ENCODE data around the gene PACSIN2. TPM values are rescaled to one million over a fixed set of nuclear protein-coding genes. Genes with fewer than 3 reads are reported as not detected.
A peak's percentile ranks its signal among the peaks of the same experiment; 100 is the strongest.
"Not testable (repeated sequence)": the region's sequence is repeated elsewhere in the genome, so short reads cannot be mapped to it uniquely, and the experiment has no call there.

Gene PACSIN2
- total and polyA plus RNA-seq, 7 experiments from 2014 or later: 26.6 to 62.5 (median 36.3) TPM

DNA sequence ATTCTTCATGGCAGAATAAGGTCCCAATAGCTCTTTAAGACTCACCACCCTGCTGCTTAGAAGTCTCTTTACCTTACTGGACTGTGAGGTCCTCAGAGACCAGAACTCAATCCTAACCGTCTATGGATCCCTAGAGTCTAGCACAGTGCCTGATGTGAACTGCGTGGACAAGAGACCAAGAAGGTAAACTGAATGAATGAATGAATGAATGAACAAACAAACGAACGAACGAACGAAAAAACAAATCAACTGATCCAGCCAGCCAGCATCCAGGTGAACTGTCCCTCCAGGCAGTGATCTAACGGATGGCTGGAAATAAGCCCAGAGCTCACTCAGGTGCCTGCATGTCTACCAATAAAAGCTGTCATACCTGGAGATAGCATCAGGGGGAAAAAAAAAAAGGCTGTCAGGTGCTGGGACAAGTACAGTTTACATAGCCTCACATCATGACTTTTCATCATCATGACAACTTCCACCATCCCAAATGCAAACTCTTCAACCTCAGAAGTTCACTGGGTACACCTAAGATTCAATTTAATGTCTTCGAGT, 59.8 kb downstream of the PACSIN2 start:
- Mint-ChIP-seq H3K36me3 (peaks cover 4 to 26% (median 6%) of the 10 kb centered on the region in 5 donors), H3K27me3 (no peaks in the 10 kb centered on the region), H3K27ac (peak overlapping the region in 3 of 9 donors; percentile 4 to 62 (median 37)), H3K4me3 (no peak overlapping the region), H3K9me3 (no peaks in the 10 kb centered on the region), H3K4me1 (peaks cover 21 to 80% (median 70%) of the 10 kb centered on the region in 7 donors)
- H3K36me3 ChIP-seq (ENCODE audit: control insufficient read depth in 2 of 3, insufficient read depth in 3 of 3, low read length in 3 of 3): no peaks in the 10 kb centered on the region
- ATAC-seq (no peak), DNase-seq (no peak)
- H3K4me3 ChIP-seq (ENCODE audit: low read length): no peak overlapping the region
- intact Hi-C loops (cut with micrococcal nuclease): no loop called here
- ChIA-PET POLR2A (no interaction called here), CTCF (interaction anchor here (0.5 kb wide), 1 partner anchor 47 kb away, joined by 3 read pairs; no protein-coding TSS in a partner anchor)
- H3K27ac ChIP-seq (ENCODE audit: low read depth, low read length): no peak overlapping the region
- peaks cover 0 to 15% of the 10 kb centered on the region in 2 donors for H3K4me1 ChIP-seq (ENCODE audit: control insufficient read depth in 2 of 2, insufficient read depth in 2 of 2, low read length in 2 of 2)
- no peaks in the 10 kb centered on the region for H3K27me3 ChIP-seq (ENCODE audit: control insufficient read depth in 2 of 2, insufficient read depth in 2 of 2, low read length in 2 of 2)
- H3K9me3 ChIP-seq (ENCODE audit: control insufficient read depth in 2 of 3, low read length in 3 of 3): no peaks in the 10 kb centered on the region

DNA sequence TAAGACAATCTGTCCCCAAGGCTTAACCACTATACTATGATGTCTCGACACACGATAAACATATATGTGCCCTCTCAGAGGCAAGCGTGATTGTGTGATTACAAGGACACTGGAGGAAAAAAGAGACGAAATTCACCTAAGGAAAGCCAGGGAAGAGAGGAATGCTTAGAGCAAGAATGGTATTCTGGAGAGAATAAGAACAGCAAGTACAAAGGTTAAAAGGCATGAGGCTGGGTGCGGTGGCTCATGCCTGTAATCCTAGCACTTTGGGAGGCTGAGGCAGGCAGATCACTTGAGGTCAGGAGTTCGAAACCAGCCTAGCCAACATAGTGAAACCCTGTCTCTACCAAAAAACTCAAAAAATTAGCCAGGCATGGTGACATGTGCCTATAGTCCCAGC, 61.2 kb downstream of the PACSIN2 start:
- CTCF ChIA-PET; ATAC-seq; H3K27ac Mint-ChIP-seq; H3K27me3 Mint-ChIP-seq; H3K4me3 ChIP-seq (ENCODE audit: low read length); H3K4me1 ChIP-seq (ENCODE audit: control insufficient read depth in 2 of 2, insufficient read depth in 2 of 2, low read length in 2 of 2); intact Hi-C loops (cut with micrococcal nuclease); POLR2A ChIA-PET; H3K9me3 ChIP-seq (ENCODE audit: control insufficient read depth in 2 of 3, low read length in 3 of 3); DNase-seq; H3K9me3 Mint-ChIP-seq; H3K27ac ChIP-seq (ENCODE audit: low read depth, low read length); H3K27me3 ChIP-seq (ENCODE audit: control insufficient read depth in 2 of 2, insufficient read depth in 2 of 2, low read length in 2 of 2); H3K36me3 ChIP-seq (ENCODE audit: control insufficient read depth in 2 of 3, insufficient read depth in 3 of 3, low read length in 3 of 3): not testable (repeated sequence)
- H3K36me3 Mint-ChIP-seq: peaks cover 4 to 26% (median 6%) of the 10 kb centered on the region in 5 donors
- H3K4me1 Mint-ChIP-seq: peaks cover 9 to 80% (median 70%) of the 10 kb centered on the region in 7 donors
- peak overlapping the region in 1 of 10 donors; percentile 61 for H3K4me3 Mint-ChIP-seq

DNA sequence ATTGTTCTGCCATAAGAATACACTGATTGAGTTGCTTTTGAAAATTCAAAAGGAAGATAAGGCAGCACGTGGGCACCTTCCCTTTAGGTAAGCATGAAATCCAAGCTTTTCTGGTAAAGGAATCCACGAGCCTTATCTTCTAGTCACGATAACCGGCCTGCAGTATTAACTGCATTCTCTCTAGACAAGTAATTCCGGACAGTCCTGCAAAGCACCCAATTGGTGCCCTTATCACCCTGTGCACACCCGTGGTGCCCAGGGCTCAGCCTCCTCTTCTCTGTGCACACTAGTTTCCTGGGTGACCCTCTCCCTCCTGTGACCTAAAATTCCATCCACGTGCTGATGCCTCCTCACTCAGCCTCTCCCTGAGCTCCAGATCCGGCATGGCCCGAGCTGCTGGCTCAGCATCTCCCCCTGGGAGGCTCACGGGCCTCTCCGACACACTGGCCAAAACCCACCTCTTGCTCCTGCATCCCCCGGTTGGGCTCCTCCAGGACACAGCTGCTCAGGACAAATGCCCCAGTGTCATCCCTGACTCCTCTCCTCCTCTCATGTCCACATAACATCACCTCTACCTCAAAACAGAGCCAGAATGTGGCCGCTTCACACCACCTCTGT, 63.7 kb downstream of the PACSIN2 start:
- no peaks in the 10 kb centered on the region for H3K27me3 ChIP-seq (ENCODE audit: control insufficient read depth in 2 of 2, insufficient read depth in 2 of 2, low read length in 2 of 2)
- DNase-seq: no peak
- intact Hi-C loops (cut with micrococcal nuclease): no loop called here
- Mint-ChIP-seq H3K27ac (peak overlapping the region in 3 of 9 donors; percentile 24 to 78 (median 32)), H3K4me3 (peak overlapping the region in 3 of 10 donors; percentile 3 to 40 (median 11)), H3K36me3 (peaks cover 4 to 27% (median 7%) of the 10 kb centered on the region in 5 donors), H3K9me3 (no peaks in the 10 kb centered on the region), H3K27me3 (no peaks in the 10 kb centered on the region), H3K4me1 (peaks cover 23 to 84% (median 81%) of the 10 kb centered on the region in 7 donors)
- no peak overlapping the region for H3K4me3 ChIP-seq (ENCODE audit: low read length)
- ChIA-PET CTCF (no interaction called here), POLR2A (no interaction called here)
- peaks cover 0 to 8% (median 0%) of the 10 kb centered on the region in 3 experiments for H3K36me3 ChIP-seq (ENCODE audit: control insufficient read depth in 2 of 3, insufficient read depth in 3 of 3, low read length in 3 of 3)
- ATAC-seq: no peak
- H3K4me1 ChIP-seq (ENCODE audit: control insufficient read depth in 2 of 2, insufficient read depth in 2 of 2, low read length in 2 of 2): peaks cover 0 to 19% of the 10 kb centered on the region in 2 donors
- no peaks in the 10 kb centered on the region for H3K9me3 ChIP-seq (ENCODE audit: control insufficient read depth in 2 of 3, low read length in 3 of 3)
- no peak overlapping the region for H3K27ac ChIP-seq (ENCODE audit: low read depth, low read length)

DNA sequence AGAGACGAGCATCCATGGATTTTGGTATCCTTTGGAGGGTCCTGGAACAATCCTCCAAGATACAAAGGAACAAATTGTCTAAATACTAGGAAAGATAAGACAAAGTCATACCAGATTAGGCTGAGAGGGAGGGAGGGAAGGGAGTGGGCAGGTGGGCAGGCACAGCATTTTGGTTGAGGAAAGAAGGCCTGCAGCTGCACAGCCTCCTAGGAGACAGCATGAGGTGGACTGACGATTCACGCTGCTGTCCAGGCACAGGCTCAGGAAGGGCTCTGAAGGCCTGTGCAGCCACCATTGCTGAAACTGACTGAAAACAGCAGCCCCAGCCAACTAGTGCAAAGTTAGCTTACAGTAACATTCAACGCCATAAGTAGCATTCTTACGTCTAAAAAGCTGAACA, 64.7 kb downstream of the PACSIN2 start:
- no peaks in the 10 kb centered on the region for H3K9me3 ChIP-seq (ENCODE audit: control insufficient read depth in 2 of 3, low read length in 3 of 3)
- Mint-ChIP-seq H3K9me3 (no peaks in the 10 kb centered on the region), H3K27me3 (no peaks in the 10 kb centered on the region), H3K4me3 (no peak overlapping the region), H3K27ac (no peak overlapping the region), H3K36me3 (peaks cover 4 to 27% (median 8%) of the 10 kb centered on the region in 5 donors), H3K4me1 (peaks cover 32 to 86% (median 81%) of the 10 kb centered on the region in 7 donors)
- H3K4me3 ChIP-seq (ENCODE audit: low read length): no peak overlapping the region
- no peak for ATAC-seq
- DNase-seq: no peak
- H3K4me1 ChIP-seq (ENCODE audit: control insufficient read depth in 2 of 2, insufficient read depth in 2 of 2, low read length in 2 of 2): peaks cover 0 to 19% of the 10 kb centered on the region in 2 donors
- CTCF ChIA-PET: no interaction called here
- H3K27ac ChIP-seq (ENCODE audit: low read depth, low read length): no peak overlapping the region
- no peaks in the 10 kb centered on the region for H3K27me3 ChIP-seq (ENCODE audit: control insufficient read depth in 2 of 2, insufficient read depth in 2 of 2, low read length in 2 of 2)
- peaks cover 0 to 11% (median 0%) of the 10 kb centered on the region in 3 experiments for H3K36me3 ChIP-seq (ENCODE audit: control insufficient read depth in 2 of 3, insufficient read depth in 3 of 3, low read length in 3 of 3)
- POLR2A ChIA-PET: no interaction called here
- intact Hi-C loops (cut with micrococcal nuclease): no loop called here

DNA sequence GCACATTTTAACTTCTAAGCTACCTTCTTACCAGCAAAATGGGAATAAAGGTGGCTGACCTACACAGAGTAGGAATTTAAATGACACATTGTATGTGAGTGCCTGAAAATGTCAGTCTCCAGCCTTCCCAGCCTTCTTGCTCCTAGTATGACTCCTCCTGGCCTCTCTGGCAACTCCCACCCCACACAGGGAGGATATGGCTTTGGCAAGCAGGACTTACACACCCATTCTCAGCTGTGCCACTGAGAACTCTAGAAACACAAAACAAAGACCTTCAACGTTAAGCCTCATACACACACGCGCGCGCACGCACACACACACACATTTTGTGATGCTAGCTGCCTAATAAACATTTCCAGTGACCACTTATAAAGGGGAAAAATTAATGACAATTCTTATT, 65.8 kb downstream of the PACSIN2 start:
- ChIA-PET CTCF (no interaction called here), POLR2A (no interaction called here)
- DNase-seq: no peak
- intact Hi-C loops (cut with micrococcal nuclease): no loop called here
- H3K9me3 ChIP-seq (ENCODE audit: control insufficient read depth in 2 of 3, low read length in 3 of 3): no peaks in the 10 kb centered on the region
- H3K27ac ChIP-seq (ENCODE audit: low read depth, low read length): no peak overlapping the region
- peaks cover 0 to 19% of the 10 kb centered on the region in 2 donors for H3K4me1 ChIP-seq (ENCODE audit: control insufficient read depth in 2 of 2, insufficient read depth in 2 of 2, low read length in 2 of 2)
- Mint-ChIP-seq H3K9me3 (no peaks in the 10 kb centered on the region), H3K4me3 (peak overlapping the region in 1 of 10 donors; percentile 6), H3K4me1 (peaks cover 32 to 80% (median 79%) of the 10 kb centered on the region in 7 donors), H3K27ac (peak overlapping the region in 3 of 9 donors; percentile 9 to 58 (median 51)), H3K36me3 (peaks cover 4 to 30% (median 7%) of the 10 kb centered on the region in 5 donors), H3K27me3 (no peaks in the 10 kb centered on the region)
- no peak overlapping the region for H3K4me3 ChIP-seq (ENCODE audit: low read length)
- H3K36me3 ChIP-seq (ENCODE audit: control insufficient read depth in 2 of 3, insufficient read depth in 3 of 3, low read length in 3 of 3): peaks cover 0 to 11% (median 0%) of the 10 kb centered on the region in 3 experiments
- ATAC-seq: no peak
- no peaks in the 10 kb centered on the region for H3K27me3 ChIP-seq (ENCODE audit: control insufficient read depth in 2 of 2, insufficient read depth in 2 of 2, low read length in 2 of 2)

DNA sequence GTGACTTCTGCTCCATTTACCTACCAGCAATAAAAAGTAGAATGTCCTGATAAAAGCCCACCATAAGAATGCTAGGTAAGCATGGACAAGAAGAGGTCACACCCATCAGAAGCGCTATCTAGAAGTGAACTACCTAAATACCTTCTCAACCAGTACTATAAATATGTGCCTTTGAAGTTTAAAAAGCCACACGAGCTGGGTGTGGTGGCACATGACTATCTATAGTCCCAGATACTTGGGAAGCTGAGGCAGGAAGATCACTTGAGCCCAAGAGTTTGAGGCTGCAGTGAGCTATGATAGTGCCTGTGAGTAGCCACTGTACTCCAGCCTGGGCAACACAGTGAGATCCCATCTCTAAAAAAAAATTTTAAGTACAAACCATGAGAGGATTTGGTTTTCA, 66.7 kb downstream of the PACSIN2 start:
- POLR2A ChIA-PET: interaction anchor here (0.7 kb wide), 1 partner anchor 29 kb away, joined by 3 read pairs; no protein-coding TSS in a partner anchor
- CTCF ChIA-PET: no interaction called here

More for the DNA sequence above, 66.7 kb downstream of the PACSIN2 start:
- no peaks in the 10 kb centered on the region for H3K27me3 ChIP-seq (ENCODE audit: control insufficient read depth in 2 of 2, insufficient read depth in 2 of 2, low read length in 2 of 2)
- Mint-ChIP-seq H3K36me3 (peaks cover 4 to 34% (median 7%) of the 10 kb centered on the region in 5 donors), H3K4me3 (peak overlapping the region in 7 of 10 donors; percentile 39 to 53 (median 42)), H3K27me3 (no peaks in the 10 kb centered on the region), H3K9me3 (no peaks in the 10 kb centered on the region), H3K27ac (peak overlapping the region in 1 of 9 donors; percentile 67), H3K4me1 (peaks cover 32 to 75% (median 73%) of the 10 kb centered on the region in 7 donors)
- no peak for DNase-seq
- H3K4me3 ChIP-seq (ENCODE audit: low read length): no peak overlapping the region
- H3K9me3 ChIP-seq (ENCODE audit: control insufficient read depth in 2 of 3, low read length in 3 of 3): no peaks in the 10 kb centered on the region
- no peak for ATAC-seq
- no peak overlapping the region for H3K27ac ChIP-seq (ENCODE audit: low read depth, low read length)
- peaks cover 0 to 15% (median 0%) of the 10 kb centered on the region in 3 experiments for H3K36me3 ChIP-seq (ENCODE audit: control insufficient read depth in 2 of 3, insufficient read depth in 3 of 3, low read length in 3 of 3)
- peaks cover 0 to 19% of the 10 kb centered on the region in 2 donors for H3K4me1 ChIP-seq (ENCODE audit: control insufficient read depth in 2 of 2, insufficient read depth in 2 of 2, low read length in 2 of 2)
- intact Hi-C loops (cut with micrococcal nuclease): no loop called here

Measured in naive thymus-derived CD4-positive, alpha-beta T cell (primary cell).